Stomach smooth muscle (tissue), 2 donors: ENCODE measurements around the gene RPS23.
A peak's percentile ranks its signal among the peaks of the same experiment; 100 is the strongest.

Experiments
- H3K27ac ChIP-seq: one replicate; pipeline ENCODE4 v1.7.0; 2013; ENCODE audit warnings: mild to moderate bottlenecking, low read length, inconsistent platforms
- H3K27me3 ChIP-seq, 2 donors: one replicate each; pipeline ENCODE4 v1.7.0; 2013; ENCODE audit warnings: low read length in 2 of 2; ENCODE audit not compliant: insufficient read depth in 2 of 2, control insufficient read depth in 1 of 2
- H3K36me3 ChIP-seq, 2 donors: one replicate each; pipeline ENCODE4 v1.7.0; 2013; ENCODE audit warnings: low read length in 2 of 2; ENCODE audit not compliant: control insufficient read depth in 2 of 2, insufficient read depth in 2 of 2
- H3K4me1 ChIP-seq: one replicate; pipeline ENCODE4 v1.7.0; 2013; ENCODE audit warnings: low read length; ENCODE audit not compliant: control insufficient read depth, insufficient read depth
- H3K4me3 ChIP-seq, 2 donors: one replicate each; pipeline ENCODE4 v1.7.0; 2013; ENCODE audit warnings: low read length in 2 of 2
- H3K9ac ChIP-seq, 2 donors: one replicate each; pipeline ENCODE4 v1.7.0; 2013; ENCODE audit warnings: low read length in 2 of 2, mild to moderate bottlenecking in 1 of 2
- H3K9me3 ChIP-seq, 2 donors: one replicate each; pipeline ENCODE4 v1.7.0; 2013; ENCODE audit warnings: low read length in 2 of 2; ENCODE audit not compliant: control insufficient read depth in 2 of 2
- donor health status: healthy.
- donor health status: Pancreatic carcinoma.

The RPS23 gene

DNA sequence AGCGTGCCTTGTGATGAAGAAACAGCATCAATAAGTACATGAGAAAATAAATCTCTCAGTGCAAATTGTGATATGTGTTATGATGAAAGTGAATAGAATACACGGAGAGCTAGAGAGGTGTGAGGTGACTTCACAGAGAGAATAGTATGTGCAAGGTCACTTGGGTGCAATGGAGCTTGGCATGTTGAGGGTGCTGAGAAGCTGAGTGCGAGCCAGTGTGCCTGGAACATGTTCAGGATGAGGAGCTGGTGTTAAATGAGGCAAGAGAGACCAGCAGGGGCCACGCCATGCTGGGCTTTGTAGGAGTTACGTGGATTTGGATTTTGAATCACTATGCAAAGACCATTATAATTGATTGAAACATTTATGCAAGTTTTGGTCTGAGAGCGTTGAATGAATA is 12.8 kb upstream of the RPS23 start:
- Histone ChIP-seq H3K9ac (no peak overlapping the region), H3K4me3 (no peak overlapping the region)

DNA sequence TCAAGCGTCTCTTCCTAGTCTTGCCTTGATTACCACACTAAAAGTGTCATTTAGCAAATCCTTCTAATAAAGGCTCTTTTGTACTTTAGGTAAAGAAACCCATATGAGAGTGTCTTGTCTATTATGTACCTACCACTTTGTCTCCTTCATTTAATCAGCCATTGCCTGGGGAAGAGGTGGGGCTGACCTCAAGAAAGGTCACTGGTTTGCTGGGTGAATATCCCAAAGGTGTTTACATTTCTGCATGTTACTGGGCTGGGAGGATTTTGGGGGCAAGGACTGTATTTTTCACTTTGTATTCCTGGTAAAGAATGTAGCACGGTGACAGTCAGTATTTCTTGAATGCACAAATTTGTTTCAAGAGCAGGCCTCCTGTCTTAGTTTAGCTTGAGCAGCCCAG is 11.9 kb upstream of the RPS23 start:
- Histone ChIP-seq H3K9me3 (no peaks in the 10 kb centered on the region), H3K9ac (no peak overlapping the region), H3K36me3 (no peaks in the 10 kb centered on the region), H3K4me1 (no peaks in the 10 kb centered on the region), H3K27ac (no peak overlapping the region), H3K4me3 (no peak overlapping the region), H3K27me3 (no peaks in the 10 kb centered on the region)

More for the DNA sequence above, 12.8 kb upstream of the RPS23 start:
- no peaks in the 10 kb centered on the region for H3K36me3 ChIP-seq
- H3K27ac ChIP-seq: no peak overlapping the region
- H3K9me3 ChIP-seq: no peaks in the 10 kb centered on the region
- H3K4me1 ChIP-seq: no peaks in the 10 kb centered on the region
- no peaks in the 10 kb centered on the region for H3K27me3 ChIP-seq

DNA sequence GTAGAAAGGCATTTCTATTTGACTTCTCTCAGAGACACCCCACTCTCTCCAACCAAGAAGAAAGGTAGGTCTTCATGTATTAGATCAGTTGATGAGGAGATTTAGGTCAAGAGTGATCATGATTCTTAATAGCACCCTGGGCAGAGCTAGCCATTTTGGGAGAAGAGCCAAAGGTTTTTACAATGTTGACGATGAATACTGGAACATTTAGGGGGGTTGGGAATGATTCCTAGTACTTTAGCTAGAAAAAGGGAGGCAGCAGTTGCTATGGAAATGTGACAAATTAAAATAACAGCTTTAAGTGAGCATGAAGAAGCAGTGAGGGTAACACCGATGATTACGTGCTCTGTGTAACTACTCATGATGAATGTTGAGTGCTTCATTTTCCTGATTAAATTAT is 9.5 kb upstream of the RPS23 start:
- no peaks in the 10 kb centered on the region for H3K36me3 ChIP-seq
- no peaks in the 10 kb centered on the region for H3K4me1 ChIP-seq
- no peaks in the 10 kb centered on the region for H3K27me3 ChIP-seq
- H3K9ac ChIP-seq: no peak overlapping the region
- H3K4me3 ChIP-seq: no peak overlapping the region
- H3K27ac ChIP-seq: no peak overlapping the region
- H3K9me3 ChIP-seq: no peaks in the 10 kb centered on the region

DNA sequence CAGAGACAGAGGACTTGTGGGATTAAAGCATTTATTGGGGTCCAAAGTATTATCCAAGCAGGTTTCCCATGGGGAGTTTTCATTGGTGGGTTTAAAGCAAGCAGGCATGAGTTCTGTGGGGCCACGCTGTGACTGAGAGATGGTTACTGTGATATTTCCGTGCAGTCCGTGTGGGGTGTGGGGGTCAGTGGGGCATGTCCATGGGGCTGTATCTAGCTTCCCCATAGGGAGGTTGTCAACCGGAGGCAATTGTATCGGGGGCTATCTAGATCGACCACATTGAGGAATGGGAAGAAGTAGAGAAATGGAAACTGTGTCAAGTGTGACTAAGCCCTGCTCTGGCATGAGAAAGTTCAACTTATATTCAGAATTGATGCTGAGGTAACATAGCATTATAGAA is 7.1 kb upstream of the RPS23 start:
- H3K4me1 ChIP-seq: no peaks in the 10 kb centered on the region
- no peaks in the 10 kb centered on the region for H3K36me3 ChIP-seq
- H3K27me3 ChIP-seq: no peaks in the 10 kb centered on the region
- H3K4me3 ChIP-seq: no peak overlapping the region
- H3K27ac ChIP-seq: no peak overlapping the region
- H3K9me3 ChIP-seq: no peaks in the 10 kb centered on the region
- H3K9ac ChIP-seq: no peak overlapping the region

DNA sequence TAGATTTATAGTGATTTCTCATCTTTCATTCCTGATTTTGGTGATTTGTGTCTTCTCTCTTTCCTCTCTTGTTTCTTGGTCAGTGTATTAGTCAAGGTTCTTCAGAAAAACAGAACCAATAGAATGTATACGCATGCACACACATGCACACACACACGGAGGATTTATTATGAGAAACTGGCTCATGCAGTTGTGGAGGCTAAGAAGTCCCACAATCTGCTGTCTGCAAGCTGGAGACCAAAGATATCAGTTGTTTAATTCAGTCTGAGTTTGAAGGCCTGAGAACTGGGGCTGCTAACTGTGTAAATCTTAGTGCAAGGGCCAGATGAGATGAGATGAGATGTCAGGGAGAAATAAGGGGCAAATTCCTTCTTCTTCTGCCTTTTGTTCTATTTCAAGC is 5.7 kb upstream of the RPS23 start:
- H3K4me3 ChIP-seq: no peak overlapping the region
- no peaks in the 10 kb centered on the region for H3K36me3 ChIP-seq
- H3K27ac ChIP-seq: no peak overlapping the region
- H3K4me1 ChIP-seq: no peaks in the 10 kb centered on the region
- H3K27me3 ChIP-seq: no peaks in the 10 kb centered on the region
- H3K9ac ChIP-seq: no peak overlapping the region
- H3K9me3 ChIP-seq: no peaks in the 10 kb centered on the region

DNA sequence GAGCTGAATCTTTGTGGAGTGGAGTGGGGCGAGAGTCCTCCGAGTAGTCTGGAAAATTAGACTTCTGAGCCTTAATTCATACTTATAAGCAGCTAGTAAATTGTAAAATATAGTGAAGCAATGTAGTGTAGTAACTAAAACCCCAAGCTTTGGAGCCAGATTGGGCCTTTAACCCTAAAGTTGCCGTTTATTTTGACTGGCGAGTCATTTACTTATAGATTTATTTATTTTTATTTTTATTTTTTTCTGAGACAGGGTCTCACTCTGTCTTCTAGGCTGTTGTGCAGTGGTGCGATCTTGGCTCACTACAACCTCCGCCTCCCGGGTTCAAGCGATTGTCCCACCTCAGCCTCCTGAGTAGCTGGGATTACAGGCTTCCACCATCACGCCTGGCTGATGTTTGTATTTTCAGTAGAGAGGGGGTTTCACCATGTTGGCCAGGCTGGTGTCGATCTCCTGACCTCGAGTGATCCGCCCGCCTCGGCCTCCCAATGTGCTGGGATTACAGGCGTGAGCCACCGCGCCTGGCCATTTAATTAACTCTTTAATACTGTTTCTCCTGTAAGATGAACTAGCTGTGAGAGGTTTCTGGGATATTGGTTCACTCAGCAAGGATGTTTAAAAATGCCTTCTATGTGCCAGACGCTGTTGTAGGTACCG is 687 bp upstream of the RPS23 start:
- Histone ChIP-seq H3K4me1 (peaks cover 3% of the 10 kb centered on the region), H3K4me3 (peak overlapping the region; percentile 96), H3K27ac (peak overlapping the region; percentile 69), H3K36me3 (peaks cover 18% of the 10 kb centered on the region in 2 donors), H3K9ac (peak overlapping the region; percentile 89 to 95), H3K27me3 (no peaks in the 10 kb centered on the region), H3K9me3 (no peaks in the 10 kb centered on the region)

DNA sequence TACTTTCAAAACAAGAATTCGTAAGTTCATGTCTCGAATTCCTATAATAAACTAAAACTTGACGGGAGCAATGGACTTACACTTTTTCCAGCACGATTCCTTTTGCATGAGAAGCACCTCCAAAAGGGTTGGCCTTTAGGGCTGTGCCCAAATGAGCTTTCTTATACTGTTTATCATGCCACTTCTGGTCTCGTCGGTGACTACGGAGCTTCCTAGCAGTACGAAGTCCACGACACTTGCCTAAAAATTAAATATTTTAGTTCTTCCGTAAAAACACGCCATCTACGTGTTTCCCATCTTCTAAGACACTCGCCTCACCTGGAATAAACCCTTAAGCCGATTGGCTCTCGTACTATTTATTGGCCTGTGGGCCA is 554 bp downstream of the RPS23 start:
- Histone ChIP-seq H3K4me1 (peaks cover 3% of the 10 kb centered on the region), H3K9ac (peak overlapping the region; percentile 89 to 95), H3K27me3 (no peaks in the 10 kb centered on the region), H3K36me3 (peaks cover 18% of the 10 kb centered on the region in 2 donors), H3K9me3 (no peaks in the 10 kb centered on the region), H3K4me3 (peak overlapping the region; percentile 96), H3K27ac (peak overlapping the region; percentile 69)

DNA sequence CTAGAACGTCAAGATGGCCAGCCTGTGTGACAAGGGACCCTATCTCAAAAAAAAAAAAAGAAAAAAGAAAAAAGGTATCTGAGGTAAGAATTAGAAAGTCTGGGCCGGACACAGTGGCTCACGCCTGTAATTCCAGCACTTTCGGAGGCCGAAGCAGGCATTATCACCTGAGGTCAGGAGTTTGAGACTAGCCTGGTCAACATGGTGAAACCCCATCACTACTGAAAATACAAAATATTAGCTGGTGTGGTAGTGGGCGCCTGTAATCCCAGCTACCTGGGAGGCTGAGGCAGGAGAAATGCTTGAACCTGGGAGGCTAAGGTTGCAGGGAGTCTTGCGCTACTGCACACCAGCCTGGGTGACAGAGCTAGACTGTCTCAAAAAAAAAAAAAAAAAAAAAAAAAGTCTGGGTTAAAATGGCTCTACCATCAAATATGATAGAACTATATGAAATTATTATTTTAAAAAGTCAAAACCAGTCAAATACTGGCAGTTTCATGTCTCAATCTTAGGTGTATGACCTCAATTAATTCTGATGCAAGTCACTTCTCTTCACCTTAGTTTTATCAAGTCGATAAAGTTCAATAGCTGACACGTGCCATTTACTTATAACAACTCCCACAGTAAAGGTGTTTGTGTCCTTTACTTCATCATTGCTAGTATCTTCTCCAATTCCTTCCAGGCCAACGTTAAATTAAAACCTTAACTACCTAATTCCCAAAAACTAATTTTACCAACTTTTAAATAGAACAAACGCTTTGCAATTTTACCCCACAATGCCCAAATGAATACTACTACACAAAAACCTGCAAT is 1.1 kb downstream of the RPS23 start:
- H3K9ac ChIP-seq: peak overlapping the region; percentile 89 to 95
- no peak overlapping the region for H3K27ac ChIP-seq
- H3K9me3 ChIP-seq: no peaks in the 10 kb centered on the region
- peaks cover 3% of the 10 kb centered on the region for H3K4me1 ChIP-seq
- no peaks in the 10 kb centered on the region for H3K27me3 ChIP-seq
- H3K4me3 ChIP-seq: peak overlapping the region; percentile 96
- peaks cover 18% of the 10 kb centered on the region in 2 donors for H3K36me3 ChIP-seq

DNA sequence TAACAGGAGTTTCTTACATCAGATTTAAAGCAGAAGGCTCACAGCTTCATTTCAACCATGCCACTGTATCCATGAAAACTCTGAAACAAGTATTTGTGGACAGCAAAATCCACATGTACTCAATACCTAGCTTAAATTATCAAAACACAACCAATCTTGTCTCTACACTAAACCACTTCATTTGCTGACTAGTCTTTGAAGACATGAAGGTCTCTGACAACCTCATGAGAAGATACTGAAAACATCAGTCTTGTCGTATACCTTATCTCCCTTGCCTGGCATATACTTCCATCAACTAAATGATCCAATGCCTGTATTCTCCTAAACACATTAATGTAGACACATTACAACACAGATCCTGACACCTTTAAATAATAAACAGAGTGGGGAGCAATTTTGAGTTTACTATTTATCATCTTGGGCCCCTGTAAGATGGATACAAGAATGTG is 2.9 kb downstream of the RPS23 start:
- Histone ChIP-seq H3K4me3 (no peak overlapping the region), H3K9ac (no peak overlapping the region), H3K9me3 (no peaks in the 10 kb centered on the region), H3K36me3 (peaks cover 18% of the 10 kb centered on the region in 2 donors), H3K4me1 (peaks cover 3% of the 10 kb centered on the region), H3K27me3 (no peaks in the 10 kb centered on the region), H3K27ac (no peak overlapping the region)

DNA sequence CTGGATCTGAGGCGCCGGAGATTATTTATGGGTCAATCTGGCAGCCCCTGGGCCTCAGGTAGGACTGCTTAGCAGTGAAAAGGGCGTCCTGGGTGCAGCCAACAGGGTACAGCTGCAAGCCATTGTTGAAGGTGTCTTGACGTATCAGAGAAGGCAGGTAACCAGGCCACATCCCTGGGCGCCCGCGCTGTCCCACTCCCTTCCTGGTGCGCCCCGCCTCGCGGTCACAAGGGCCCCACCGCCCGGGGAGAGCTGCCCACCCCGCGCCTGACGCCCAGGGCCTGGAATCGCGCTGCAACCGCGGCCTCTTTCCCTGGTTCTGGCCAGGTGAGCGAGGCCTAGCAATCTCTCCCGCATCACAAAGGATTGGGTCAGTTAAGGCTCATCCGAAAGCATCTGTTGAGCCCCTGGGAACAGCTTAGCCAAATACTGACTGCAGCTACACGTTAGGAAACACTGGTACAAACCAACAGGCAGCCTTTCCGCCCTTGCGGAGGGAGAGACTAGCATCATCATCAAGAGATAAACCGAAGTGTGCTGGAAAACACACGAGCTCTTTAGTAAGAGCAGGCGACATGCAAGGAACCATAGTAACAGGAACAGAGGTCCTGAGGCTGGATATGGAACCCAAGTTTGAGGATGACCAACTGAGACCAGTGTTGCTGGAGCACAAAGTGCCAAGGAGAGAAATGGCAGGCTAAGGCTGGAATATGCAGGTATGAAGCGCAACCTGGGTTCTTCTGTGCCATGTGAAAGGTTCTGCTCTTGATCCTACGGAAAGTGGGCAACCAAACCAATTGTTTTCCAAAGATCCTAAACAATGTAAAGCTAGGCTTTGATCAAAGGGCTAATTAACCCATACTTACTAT is 3.6 kb downstream of the RPS23 start:
- Histone ChIP-seq H3K4me1 (peaks cover 3% of the 10 kb centered on the region), H3K27ac (no peak overlapping the region), H3K4me3 (no peak overlapping the region), H3K36me3 (peaks cover 18% of the 10 kb centered on the region in 2 donors), H3K9ac (no peak overlapping the region), H3K27me3 (no peaks in the 10 kb centered on the region), H3K9me3 (no peaks in the 10 kb centered on the region)
